HG03565 (cell line): ENCODE measurements around the gene HIRIP3.
"Not testable (repeated sequence)": the region's sequence is repeated elsewhere in the genome, so short reads cannot be mapped to it uniquely, and the experiment has no call there.

ENCODE experiments used
- ATAC-seq: cut with Tn5 transposase; IDR thresholded peaks from one replicate; pipeline ENCODE4 v1.9.1; 2021; ENCODE audit warnings: mild to moderate bottlenecking, moderate library complexity; ENCODE audit not compliant: unreplicated experiment

The HIRIP3 gene

DNA sequence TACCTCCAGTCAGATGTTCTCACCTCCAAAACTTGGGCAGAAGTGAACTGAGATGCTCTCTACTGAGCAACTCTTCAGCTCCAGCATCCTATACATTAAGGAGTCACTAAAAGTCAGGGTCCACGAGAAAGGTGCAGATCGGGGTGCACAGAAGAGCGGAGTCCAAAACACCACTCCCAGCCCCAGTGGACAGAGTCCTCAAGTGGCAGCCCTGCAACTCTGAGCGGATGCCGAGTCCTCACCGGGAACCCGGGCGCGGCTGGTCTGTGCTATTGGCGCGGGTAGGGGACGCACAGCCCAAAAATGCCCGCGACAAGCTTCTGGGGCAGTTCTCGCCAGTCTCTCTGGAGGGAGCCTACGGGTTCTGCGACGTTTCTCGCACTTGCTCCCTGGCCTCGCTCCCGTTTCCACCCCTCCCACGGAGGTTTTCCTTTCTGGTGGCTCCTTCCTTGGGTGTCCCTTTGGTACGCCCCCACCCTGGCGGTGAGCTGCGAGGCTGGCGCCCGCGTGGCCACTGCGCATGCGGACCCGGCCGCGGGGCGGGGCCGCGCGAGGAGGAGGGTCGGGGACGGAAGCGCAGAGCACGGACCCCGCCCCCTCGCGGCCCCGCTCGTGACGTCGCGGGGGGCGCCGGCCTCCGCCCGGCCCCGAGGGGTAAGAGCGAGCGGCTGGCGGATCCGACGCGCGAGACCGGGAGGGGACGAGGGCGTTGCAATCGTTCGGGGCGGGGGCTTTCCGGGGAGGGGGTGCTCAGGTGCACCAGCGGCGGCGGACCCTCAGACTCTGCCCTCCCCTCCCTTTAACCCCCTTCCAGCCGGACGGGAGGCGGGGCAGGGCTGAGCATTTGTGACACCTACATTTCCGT, 33.7 kb downstream of the HIRIP3 start, which contains the start of gene TMEM219:
TSS of gene TMEM219 (plus strand) at position 601 of the 865 bp plus-strand sequence. CDS start 1,065 bp downstream, outside the sequence.
- ATAC-seq, result peak; percentile 78

DNA sequence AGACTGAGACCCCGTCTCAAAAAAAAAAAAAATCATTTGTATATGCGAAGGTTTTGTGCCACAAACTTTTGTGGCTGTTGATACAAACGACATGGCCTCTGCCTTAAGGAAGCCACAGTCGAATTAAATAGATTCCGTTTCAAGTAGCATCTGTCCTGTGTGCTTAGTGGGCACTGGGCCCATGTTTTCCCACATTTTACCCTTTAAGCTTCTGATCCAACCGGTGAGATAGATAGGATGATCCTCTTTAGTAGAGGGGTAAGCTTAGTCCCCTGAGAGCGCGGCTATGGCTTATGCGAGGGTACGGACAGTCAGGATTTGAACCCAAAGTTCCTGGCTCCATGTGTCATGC, 34.3 kb downstream of the HIRIP3 start:
- no peak for ATAC-seq

DNA sequence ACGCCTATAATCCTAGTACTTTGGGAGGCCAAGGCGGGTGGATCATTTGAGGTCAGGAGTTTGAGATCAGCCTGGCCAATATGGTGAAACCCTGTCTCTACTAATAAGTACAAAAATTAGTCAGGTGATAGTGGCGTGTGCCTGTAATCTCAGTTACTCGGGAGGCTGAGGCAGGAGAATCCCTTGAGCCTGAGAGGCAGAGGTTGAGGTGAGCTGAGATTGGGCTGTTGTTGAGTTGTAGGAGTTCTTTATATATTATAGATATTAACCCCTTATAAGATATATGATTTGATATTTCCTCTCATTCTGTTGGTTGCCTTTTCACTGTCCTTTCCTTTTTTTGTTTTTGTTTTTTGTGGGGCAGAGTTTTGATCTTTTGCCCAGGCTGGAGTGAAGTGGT, 35.6 kb downstream of the HIRIP3 start:
- ATAC-seq, result not testable (repeated sequence)

DNA sequence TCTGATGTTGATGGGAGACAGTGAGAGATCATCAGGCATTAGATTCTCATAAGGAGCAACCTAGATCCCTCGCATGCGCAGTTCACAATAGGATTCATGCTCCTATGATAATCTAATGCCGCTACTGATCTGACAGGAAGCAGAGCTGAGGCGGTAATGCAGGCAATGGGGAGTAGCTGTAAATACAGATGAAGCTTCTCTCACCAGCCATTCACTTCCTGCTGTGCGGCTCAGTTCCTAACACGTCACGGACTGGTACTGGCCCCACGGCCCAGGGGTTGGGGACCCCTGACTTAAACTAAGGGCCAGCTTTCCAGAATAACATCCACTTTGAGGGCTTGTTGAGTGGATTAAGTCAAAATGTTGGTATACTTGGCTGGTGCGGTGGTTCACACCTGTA, 36.1 kb downstream of the HIRIP3 start:
- ATAC-seq, result no peak

DNA sequence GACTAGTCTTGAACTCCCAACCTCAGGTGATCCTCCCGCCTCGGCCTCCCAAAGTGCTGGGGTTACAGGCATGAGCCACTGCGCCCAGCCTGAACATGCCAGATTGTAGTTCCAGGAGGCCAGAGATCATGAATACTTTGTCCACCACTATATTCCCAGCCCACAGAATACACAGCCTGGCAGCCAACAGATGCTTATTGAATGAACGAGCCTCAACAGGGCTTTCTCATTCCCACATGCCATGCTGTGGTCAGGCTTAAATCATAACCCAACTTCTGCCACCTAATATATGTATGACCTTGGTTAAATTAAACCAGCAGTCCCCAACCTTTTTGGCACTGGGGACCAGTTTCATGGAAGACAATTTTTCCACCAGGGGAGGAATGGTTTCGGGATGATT, 36.7 kb downstream of the HIRIP3 start:
- no peak for ATAC-seq

DNA sequence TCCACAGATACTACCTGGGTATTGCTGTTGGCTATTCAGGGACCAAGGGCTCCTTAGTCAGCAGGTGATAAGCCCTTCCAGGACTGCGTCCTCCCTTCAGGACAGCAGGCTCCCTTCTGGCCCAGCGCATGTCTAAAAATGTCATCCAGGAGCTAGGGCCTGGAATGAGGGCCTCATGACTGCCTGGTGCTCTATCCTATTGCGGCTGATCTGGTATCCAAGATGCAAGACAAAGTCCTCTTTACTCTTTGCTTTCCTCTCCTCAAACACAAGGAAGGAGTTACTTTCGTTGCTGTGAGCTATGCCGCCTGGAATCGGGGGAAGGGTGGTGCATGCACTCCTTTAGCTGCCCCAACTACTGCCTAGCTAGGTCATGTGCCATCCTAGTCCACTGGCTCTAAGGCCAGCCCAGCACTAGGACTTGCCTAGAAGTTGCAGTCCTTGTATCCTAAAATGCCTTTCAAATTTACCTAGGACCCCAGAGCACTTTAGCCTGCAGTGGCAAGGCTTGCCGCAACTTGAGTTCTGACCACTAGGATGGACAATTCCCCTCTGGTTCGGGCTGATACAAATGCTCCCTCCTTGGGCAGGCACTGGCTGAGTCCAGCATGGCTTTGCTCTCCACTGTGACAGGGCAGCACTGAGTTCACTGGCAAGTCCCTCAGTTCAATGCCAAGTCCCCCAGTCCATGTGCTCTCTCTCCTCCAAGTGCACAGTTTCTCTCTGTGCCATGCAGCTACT, 43.6 kb downstream of the HIRIP3 start:
- ATAC-seq, result no peak

DNA sequence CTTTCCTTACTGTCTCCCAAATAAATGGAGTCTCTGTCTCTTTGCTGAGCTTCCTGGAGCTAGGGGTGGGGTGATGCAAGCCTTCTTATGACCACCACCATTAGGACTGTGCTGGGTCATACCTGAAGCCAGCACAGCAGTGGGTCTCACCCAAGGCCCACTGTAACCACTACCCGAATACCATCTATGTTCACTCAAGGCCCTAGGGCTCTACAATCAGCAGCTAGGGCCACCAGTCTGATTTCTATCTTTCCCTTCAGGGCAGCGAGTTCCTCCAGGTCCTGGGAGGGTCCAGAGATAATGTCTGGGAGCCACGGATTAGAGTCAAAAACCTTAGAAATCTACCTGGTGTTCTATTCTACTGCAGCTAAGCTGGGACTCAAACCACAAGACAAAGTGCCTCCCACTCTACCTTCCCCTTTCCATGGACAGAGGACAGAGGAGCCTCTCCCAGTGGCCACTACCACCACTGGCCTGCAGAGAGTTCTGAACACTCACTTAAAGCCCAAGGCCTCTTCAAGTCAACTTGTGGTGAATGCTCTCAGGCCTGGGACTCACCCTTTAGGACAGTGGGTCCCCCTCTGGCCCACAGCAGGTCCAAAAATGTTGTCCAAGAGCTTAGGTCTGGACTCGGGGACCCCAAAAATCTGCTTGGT, 44.5 kb downstream of the HIRIP3 start:
- ATAC-seq, result no peak

DNA sequence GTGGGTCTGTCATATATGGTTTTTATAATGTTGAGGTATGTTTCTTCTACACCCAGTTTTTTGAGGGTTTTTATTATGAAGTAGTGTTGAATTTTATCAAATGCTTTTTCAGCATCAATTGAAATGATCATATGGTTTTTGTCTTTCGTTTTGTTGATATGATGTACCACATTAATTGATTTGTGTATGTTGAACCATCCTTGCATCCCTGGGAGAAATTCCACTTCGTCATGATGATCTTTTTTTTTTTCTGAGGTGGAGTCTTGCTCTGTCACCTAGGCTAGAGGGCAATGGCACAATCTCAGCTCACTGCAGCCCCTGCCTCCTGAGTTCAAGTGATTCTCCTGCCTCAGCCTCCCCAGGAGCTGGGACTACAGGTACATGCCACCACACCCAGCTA, 47.5 kb downstream of the HIRIP3 start:
- no peak for ATAC-seq

DNA sequence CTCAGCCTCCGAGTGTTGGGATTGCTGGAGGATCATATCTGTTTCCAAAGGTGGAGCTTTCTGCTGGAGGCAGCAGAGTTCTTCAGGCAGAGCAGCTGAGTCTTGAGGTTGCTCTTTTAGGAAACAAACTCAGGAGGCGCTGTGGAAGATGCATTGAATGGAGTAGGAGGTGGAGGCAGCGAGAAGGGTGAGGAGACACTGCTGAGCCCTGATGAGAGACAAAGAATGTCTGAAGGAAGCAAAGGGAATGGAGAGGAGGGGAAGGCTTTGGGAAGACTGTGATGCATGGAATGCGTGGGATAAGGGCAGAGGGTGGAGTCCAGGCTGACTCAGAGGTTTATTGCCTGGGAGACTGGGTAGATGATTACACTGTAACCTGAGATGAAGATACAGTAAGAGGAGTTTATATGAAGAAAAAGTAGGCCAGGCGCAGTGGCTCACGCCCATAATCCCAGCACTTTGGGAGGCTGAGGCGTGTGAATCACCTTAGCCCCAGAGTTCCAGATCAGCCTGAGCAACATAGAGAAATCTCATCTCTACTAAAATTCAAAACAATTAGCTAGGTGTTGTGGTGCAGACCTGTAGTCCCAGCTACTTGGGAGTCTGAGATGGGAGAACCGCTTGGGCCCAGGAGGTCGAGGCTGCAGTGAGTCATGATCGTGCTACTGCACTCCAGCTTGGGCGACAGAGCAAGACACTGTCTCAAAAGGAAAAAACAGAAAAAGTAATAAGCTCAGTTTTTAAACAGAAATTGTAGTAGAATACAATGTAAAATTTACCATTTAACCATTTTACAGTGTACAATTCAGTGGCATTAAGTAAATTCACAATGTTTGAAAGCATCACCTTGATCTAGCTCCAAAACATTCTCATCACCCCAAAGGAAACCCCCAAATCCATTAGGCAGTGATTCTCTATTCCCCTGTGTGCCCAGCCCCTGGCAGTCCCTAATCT, 51.3 kb downstream of the HIRIP3 start:
- ATAC-seq, result no peak
